Measurements from ENCODE around the gene SNX24. TPM values are rescaled to one million over a fixed set of nuclear protein-coding genes. Genes with fewer than 3 reads are reported as not detected.

Gene SNX24
- total RNA-seq, 1 donor from 2014 or later, result 21.0 TPM

- H3K79me2 ChIP-seq (ENCODE audit: low read depth), result no peaks in the 10 kb centered on the region
- Mint-ChIP-seq H3K9me3 (no peaks in the 10 kb centered on the region), H3K4me1 (peaks cover 10% of the 10 kb centered on the region), H3K27ac (no peak overlapping the region), H3K36me3 (peaks cover 16% of the 10 kb centered on the region), H3K4me3 (no peak overlapping the region), H3K27me3 (ENCODE audit: insufficient read depth, low read depth) (no peaks in the 10 kb centered on the region)
- H3K27me3 ChIP-seq, result no peaks in the 10 kb centered on the region
- TF ChIP-seq EZH2phosphoT487 (IDR thresholded peaks at IDR 0.05) (no peak), CTCF (IDR thresholded peaks at IDR 0.05) (no peak), EZH2 (IDR thresholded peaks at IDR 0.05) (no peak)
- H3F3A ChIP-seq (ENCODE audit: low read depth), result no peaks in the 10 kb centered on the region
- no peak for DNase-seq (ENCODE audit: low spot score)
- no peak overlapping the region for H3K27ac ChIP-seq
- no peaks in the 10 kb centered on the region for H4K20me1 ChIP-seq (ENCODE audit: low read depth)
- no peak overlapping the region for H3K9ac ChIP-seq
- no peaks in the 10 kb centered on the region for H3K9me3 ChIP-seq (ENCODE audit: low read depth)
- H3K36me3 ChIP-seq, result no peaks in the 10 kb centered on the region
- H3K4me2 ChIP-seq, result no peak overlapping the region
- peaks cover 3% of the 10 kb centered on the region for H3K4me1 ChIP-seq
- H2AFZ ChIP-seq (replicated peaks), result no peak overlapping the region
- H3K4me3 ChIP-seq, result no peak overlapping the region
These were observed 26.2 kb downstream of the SNX24 start for GRCh38 chr5:122871661-122872060.

- no peaks in the 10 kb centered on the region for H4K20me1 ChIP-seq (ENCODE audit: low read depth)
- TF ChIP-seq EZH2phosphoT487 (IDR thresholded peaks at IDR 0.05) (no peak), EZH2 (IDR thresholded peaks at IDR 0.05) (no peak), CTCF (IDR thresholded peaks at IDR 0.05) (no peak)
These were observed 28.9 kb downstream of the SNX24 start for GRCh38 chr5:122874179-122874875.

GRCh38 chr5:122877518-122877917, 32.1 kb downstream of the SNX24 start:
- no peaks in the 10 kb centered on the region for H3K36me3 ChIP-seq
- H3F3A ChIP-seq (ENCODE audit: low read depth), result no peaks in the 10 kb centered on the region
- DNase-seq (ENCODE audit: low spot score), result no peak
- H3K9ac ChIP-seq, result no peak overlapping the region
- Mint-ChIP-seq H3K27me3 (ENCODE audit: insufficient read depth, low read depth) (peaks cover 3% of the 10 kb centered on the region), H3K4me3 (no peak overlapping the region), H3K27ac (no peak overlapping the region), H3K4me1 (peaks cover 6% of the 10 kb centered on the region), H3K9me3 (no peaks in the 10 kb centered on the region), H3K36me3 (peaks cover 8% of the 10 kb centered on the region)
- no peaks in the 10 kb centered on the region for H3K4me1 ChIP-seq
- no peaks in the 10 kb centered on the region for H4K20me1 ChIP-seq (ENCODE audit: low read depth)
- TF ChIP-seq EZH2phosphoT487 (IDR thresholded peaks at IDR 0.05) (no peak), CTCF (IDR thresholded peaks at IDR 0.05) (no peak), EZH2 (IDR thresholded peaks at IDR 0.05) (no peak)
- no peak overlapping the region for H3K4me2 ChIP-seq
- H2AFZ ChIP-seq (replicated peaks), result no peak overlapping the region
- H3K27ac ChIP-seq, result no peak overlapping the region
- no peak overlapping the region for H3K4me3 ChIP-seq
- no peaks in the 10 kb centered on the region for H3K9me3 ChIP-seq (ENCODE audit: low read depth)
- no peaks in the 10 kb centered on the region for H3K27me3 ChIP-seq
- H3K79me2 ChIP-seq (ENCODE audit: low read depth), result no peaks in the 10 kb centered on the region

More at GRCh38 chr5:122874179-122874875, 28.9 kb downstream of the SNX24 start:
- H3K36me3 Mint-ChIP-seq, result peaks cover 8% of the 10 kb centered on the region
- H3K4me1 Mint-ChIP-seq, result peaks cover 10% of the 10 kb centered on the region
- H3K9ac ChIP-seq, result no peak overlapping the region
- no peaks in the 10 kb centered on the region for H3K27me3 ChIP-seq
- H3K27ac Mint-ChIP-seq, result no peak overlapping the region
- no peak overlapping the region for H3K4me3 Mint-ChIP-seq
- no peak for DNase-seq (ENCODE audit: low spot score)
- H3K4me1 ChIP-seq, result peaks cover 3% of the 10 kb centered on the region
- no peak overlapping the region for H3K4me3 ChIP-seq
- no peaks in the 10 kb centered on the region for H3K79me2 ChIP-seq (ENCODE audit: low read depth)
- H3K27ac ChIP-seq, result no peak overlapping the region
- H2AFZ ChIP-seq (replicated peaks), result no peak overlapping the region
- no peaks in the 10 kb centered on the region for H3K27me3 Mint-ChIP-seq (ENCODE audit: insufficient read depth, low read depth)
- H3K9me3 ChIP-seq (ENCODE audit: low read depth), result no peaks in the 10 kb centered on the region
- no peaks in the 10 kb centered on the region for H3K9me3 Mint-ChIP-seq
- no peak overlapping the region for H3K4me2 ChIP-seq
- H3K36me3 ChIP-seq, result no peaks in the 10 kb centered on the region
- no peaks in the 10 kb centered on the region for H3F3A ChIP-seq (ENCODE audit: low read depth)

Measured in neural progenitor cell (in vitro differentiated cells).